ENCODE measurements around the gene LRRC55.

The LRRC55 gene

DNA sequence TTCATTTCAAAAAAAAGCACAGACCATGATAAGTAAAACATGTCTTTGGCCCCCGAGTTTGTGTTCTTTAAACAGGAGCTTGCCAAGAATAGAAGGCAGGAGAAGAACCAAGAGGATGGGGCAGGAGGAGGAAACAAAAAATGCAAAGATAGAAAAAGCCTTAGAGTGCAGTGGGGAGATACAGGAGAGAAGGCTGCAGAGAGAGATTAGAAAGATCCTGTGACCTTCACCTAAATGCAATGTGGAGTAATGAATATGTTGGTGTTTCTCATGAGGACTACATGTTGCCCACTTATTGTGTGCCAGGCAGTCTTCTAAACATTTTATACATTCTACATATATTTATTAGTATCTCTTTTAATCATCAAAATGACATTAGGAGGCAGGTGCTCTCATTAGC is 57.6 kb downstream of the LRRC55 start:
- no peak for DNase-seq

DNA sequence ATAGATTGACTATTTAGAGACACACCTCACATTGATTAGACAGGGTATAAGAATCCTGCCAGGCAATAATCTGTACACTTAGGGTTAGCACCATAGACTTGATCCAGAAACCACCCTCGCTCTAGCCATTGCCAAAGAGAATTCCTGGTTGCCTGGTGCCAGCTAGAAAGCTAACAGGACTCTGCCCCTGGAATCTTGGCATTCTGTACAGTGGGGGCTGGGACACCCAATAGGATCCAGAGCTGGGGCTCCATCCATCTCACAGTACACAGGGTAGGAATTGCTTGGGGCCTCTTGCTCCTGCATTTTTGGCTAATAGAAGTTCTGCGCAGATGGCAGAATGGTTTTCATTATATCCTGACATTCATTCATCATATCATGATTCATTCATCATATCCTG is 58.3 kb downstream of the LRRC55 start:
- DNase-seq = no peak

GRCh38 chr11:57240757-57241156 is 59.0 kb downstream of the LRRC55 start:
- DNase-seq = no peak

Measured in NCI-H1436 treated with DMSO at 0.1 percent for 48 hours (cell line).